Stimulated activated CD4-positive, alpha-beta T cell treated with anti-CD3 and anti-CD28 coated beads, Interleukin-4, amount 100 ng/mL, for 4 hours (primary cell): ENCODE results near the gene IGSF6.

Source experiments
- DNase-seq, 2 experiments: peaks; one replicate each; pipeline ENCODE4 v3.0.0-alpha.2; 2020

Gene IGSF6

DNA sequence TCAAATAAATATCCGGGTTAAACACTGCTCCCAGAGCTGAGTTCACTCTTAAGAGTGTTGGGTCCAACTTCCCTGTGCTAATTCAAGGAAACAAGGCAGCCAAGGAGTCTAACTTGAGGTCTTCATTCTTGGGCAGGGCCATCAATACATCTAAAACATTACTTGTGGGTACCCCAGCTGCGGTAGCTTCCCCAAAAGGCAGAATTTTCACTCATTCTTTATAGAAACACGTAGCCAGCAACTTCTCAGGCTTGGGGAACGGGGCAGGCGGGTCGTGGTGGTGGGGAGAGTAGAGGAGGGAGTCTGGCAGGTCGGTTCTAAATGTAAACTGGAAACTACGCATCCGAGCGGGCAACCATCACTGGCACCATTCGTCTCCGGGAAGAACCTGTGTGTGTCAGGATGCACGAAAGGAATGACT, 53.7 kb downstream of the IGSF6 start:
- no peak for DNase-seq

DNA sequence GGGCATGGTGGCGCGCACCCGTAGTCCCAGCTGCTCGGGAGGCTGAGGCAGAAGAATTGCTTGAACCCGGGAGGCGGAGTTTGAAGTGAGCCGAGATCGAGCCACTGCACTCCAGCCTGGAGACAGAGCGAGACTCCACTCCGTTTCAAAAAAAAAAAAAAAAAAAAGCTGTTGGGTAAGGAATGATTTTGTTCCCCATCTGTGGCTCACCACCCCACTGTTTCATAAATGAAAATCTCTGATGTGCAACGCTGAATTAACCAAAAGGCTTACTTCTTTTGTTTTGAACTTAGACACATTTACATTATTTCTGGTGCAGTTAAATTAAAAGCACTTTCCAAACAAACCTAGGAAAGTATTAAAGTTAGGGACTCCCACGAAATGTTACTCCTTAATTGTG, 54.2 kb downstream of the IGSF6 start:
- no peak for DNase-seq

DNA sequence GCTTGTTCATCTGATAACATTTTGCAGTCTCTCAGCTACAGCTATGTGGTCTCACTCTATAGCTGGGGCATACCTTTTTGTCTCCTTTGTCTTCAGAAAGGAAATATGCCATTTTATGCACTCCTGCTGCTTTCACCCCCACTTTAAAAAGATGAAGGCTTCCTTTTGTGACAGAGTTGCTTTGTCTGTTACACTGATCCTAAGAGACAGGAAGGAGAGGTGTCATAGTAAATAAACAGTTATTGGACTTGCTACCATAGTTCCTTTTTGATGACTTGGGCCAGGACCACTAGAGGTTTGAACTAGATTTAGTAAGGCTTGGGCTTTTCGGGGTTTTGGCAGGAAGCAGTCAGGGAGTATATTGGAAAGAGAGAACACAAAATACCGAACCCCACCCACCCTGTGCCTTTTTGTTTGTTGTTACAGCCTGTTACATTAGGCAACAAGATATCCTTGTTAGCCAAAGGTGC, 54.8 kb downstream of the IGSF6 start:
- DNase-seq: no peak

DNA sequence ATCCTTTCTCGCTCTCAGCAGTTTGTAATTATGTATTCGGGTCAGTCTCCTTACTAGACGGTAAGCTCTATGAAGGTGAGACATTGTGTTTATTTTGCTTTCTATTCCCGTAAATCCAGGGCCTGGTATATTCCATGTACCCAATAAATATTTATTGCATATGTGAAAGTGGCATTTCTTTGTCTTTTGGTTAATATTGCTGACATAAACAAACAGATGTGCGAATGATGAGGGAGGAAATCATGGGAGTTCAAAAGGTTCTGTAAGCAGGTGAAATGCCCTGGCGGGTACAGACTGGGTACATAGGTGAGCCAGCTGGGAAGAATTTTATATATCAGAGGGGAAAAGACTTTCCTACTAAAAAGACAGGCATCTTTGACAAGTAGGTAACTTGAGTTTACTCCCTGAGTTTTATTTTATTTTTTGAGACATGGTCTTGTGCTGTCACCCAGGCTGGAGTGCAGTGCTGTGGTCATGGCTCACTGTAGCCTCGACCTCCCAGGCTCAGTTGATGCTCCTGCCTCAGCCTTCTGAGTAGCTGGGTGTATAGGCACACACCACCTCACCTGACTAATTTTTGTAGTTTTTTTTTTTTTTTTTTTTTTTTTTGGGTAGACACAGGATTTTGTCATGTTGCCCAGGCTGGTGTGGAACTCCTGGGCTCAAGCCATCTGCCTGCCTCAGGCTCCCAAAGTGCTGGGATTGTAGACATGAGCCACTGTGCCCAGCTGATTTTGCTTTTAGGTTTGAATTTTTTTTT, 58.7 kb downstream of the IGSF6 start:
- no peak for DNase-seq

DNA sequence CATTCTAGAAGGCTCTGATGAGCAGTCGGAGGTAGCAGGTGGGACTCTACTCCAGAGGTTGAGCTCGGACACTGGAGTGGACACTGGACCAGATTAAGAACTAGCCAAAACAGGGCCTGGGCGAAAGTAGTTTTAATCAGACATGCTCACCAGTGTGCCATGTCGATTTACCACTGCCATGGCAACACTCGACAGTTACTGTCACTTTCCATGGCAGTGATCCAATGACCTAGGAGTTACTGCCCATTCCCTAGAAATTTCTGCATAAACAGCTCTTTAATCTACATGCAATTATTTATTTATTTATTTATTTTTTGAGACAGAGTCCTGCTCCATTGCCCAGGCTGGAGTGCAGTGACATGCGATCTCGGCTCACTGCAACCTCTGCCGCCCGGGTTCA, 60.2 kb downstream of the IGSF6 start:
- DNase-seq: no peak

DNA sequence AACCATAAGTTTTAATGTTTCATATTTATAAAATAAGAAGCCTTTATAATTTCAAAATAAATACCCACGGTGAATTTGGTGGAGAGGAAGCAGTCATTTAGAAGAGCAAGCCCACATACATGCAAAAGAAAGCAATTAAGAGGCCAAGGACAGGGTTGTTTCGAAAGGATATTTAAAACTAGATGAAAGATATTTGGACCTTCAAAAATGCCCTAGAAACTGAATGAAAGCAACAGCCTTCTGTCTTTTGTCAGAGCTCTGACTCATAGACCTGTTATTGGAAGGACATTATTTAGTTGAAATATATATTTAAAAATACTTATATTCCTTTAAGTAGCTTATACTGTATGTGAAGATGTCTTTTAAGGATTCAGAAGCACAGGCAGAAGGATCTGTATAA, 61.6 kb downstream of the IGSF6 start:
- DNase-seq: no peak

DNA sequence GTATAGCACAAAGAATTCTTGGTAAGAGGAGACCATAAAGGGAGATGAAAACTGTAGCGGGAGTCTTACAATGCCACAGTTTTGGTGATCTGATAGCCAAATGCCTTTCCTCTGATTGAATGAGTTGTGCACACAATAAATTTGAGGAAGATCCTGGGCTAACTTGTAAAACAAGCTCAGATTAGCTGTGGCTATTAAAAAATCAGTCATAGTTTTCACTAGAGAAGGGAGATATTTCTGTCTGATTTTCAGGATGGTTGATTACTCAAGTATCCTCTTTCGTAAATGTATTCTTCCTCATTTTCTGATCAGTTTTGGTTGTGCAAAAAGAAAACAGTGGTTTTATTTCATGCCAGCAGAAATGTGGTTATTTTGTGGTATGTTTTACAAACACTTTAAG, 62.1 kb downstream of the IGSF6 start:
- no peak for DNase-seq

DNA sequence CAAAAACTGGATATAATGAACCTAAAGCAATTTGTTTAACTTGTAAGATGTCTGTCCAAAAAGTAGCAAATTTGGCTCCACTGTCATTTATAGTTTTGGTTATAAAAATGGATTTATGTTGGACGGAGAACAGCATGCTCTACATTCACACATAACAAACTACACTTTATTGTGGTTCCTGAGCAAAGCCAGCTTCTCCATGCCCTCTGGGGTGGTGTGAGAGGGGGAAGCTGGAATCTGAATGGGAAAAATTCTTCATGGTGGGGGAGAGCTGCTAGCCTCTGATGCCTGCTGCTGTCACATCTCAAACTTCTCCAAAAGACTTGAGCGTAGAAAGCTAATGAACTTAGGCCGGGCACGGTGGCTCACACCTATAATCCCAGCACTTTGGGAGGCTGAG, 62.9 kb downstream of the IGSF6 start:
- no peak for DNase-seq
